Lower leg skin (tissue), 3 donors: ENCODE data around the gene PRMT7.

Source experiments
- CTCF ChIP-seq, 3 donors: fragments of 450-650 bp; IDR thresholded peaks; one replicate each; pipeline ENCODE4 v1.5.1; 2016; ENCODE audit warnings: antibody characterized with exemption in 3 of 3, mild to moderate bottlenecking in 3 of 3, moderate library complexity in 2 of 3
- POLR2A ChIP-seq, 2 donors: fragments of 450-650 bp; IDR thresholded peaks; one replicate each; pipeline ENCODE4 v1.6.1; 2016 to 2017; ENCODE audit warnings: antibody characterized with exemption in 2 of 2, mild to moderate bottlenecking in 1 of 2, moderate library complexity in 1 of 2

GRCh38 chr16:68338326-68339119 lies 27.7 kb downstream of the PRMT7 start:
- no peak for TF ChIP-seq CTCF (IDR thresholded peaks at IDR 0.05)
- TF ChIP-seq POLR2A (IDR thresholded peaks at IDR 0.05) = no peak
